NCI-H2029 (cell line): Measurements from ENCODE around the gene ZBTB7C.
A peak's percentile ranks its signal among the peaks of the same experiment; 100 is the strongest.

Source experiments
- DNase-seq: peaks from one replicate; lab custom pipeline; 2025; lab: John Stamatoyannopoulos, UW

ZBTB7C gene

DNA sequence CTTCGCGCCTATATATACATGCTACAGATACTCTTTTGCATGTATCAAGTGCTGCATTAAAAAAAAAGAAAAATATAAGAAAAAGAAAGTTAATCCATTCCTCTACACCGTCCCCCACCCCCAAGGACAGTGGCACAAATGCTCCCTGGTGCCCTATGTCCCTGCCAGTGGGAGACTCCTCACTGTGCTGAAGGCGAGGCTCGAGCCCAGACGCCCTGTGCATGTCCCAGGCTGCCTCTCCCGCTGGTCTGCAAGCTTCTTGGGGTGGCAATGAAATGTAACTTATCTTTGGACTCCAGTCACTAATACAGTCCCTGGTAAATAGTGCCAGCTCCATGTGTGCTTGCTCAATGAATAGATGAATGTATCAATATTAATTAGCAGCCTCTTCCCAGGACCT, 293.2 kb downstream of the ZBTB7C start:
- no peak for DNase-seq

DNA sequence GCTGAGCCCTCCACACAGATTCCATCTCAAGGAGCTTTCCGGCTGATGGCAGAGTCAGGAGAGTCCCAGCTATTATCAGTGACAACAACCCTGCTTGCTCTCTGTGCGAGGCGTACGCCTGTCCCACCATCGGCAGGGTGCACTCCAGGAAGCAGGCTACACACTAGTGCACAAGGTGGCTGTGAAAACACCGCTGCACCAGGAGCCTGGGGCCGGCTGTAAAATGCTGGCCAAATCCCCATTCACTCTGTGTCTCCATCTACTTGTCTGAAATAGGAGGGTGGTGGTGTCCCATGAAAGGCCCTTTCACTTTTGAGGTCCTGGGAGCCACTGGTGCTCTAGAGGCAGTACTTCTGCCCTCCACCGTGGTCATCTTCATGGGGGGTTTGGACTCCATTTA, 295.5 kb downstream of the ZBTB7C start:
- no peak for DNase-seq

DNA sequence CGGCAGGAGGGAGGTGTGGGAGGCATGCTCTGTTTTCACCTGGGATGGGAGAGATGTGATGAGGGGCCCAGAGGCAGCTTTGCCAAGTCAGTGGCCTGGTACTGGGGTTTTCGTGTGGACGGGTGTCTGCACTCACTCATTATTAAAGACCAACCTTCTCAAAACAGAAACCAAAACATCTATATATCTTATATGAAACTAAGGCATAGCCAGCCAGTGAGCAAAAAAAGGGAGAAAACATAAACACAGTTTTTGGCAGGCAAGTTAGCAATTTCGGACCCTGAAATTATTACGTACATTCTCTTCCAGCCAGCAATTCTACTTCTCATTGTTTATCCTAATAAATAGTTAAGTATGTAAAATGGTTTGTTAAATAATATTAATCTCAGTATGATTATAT, 297.6 kb downstream of the ZBTB7C start:
- no peak for DNase-seq

- DNase-seq = no peak
Measured at GRCh38 chr18:48110797-48111196, 298.4 kb downstream of the ZBTB7C start.

DNA sequence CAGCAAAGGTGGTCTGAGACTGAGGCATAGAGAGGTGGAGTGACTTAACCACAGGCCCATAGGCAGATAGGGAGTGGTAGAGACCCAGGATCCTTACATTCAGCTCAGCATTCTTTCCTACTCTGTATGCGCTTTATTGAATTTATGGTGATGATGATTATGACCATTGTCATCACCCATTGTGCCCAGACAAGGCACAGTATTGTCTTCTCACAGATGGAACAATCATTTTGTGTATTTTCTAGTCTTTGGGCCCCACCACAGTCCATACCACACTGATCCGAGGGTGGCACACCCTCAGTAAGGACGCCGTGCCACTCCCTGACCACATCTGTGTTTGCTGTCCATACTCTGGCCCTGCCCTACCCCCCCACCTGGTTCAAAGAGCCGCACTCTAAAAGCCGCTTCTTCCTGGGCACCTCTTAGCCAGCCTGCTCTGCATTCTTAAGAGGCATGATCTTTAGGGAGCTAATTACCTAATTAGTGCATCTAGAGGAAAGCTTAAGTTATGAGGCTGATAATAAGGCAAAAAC, 299.2 kb downstream of the ZBTB7C start:
- no peak for DNase-seq

DNA sequence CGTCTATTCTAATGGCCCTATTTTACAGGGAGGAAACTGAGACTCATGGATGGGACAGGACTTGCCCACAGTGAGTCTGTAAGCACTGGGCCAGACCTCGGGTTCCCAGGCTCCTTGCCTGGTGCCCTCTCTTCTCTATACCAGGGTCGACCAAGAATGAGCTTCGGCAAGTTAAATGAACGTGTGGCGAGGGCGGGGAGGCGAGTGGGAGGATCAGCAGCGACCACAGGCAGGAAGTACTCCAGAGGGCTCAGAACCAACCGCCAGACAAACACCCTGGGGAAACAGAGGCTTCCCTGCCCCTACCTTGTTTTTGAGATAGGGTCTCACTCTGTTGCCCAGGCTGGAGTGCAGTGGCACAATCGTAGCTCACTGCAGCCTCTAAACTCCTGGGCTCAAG, 301.0 kb downstream of the ZBTB7C start:
- DNase-seq = no peak

GRCh38 chr18:48106976-48107781, 302.0 kb downstream of the ZBTB7C start:
- peak; percentile 57 for DNase-seq

DNA sequence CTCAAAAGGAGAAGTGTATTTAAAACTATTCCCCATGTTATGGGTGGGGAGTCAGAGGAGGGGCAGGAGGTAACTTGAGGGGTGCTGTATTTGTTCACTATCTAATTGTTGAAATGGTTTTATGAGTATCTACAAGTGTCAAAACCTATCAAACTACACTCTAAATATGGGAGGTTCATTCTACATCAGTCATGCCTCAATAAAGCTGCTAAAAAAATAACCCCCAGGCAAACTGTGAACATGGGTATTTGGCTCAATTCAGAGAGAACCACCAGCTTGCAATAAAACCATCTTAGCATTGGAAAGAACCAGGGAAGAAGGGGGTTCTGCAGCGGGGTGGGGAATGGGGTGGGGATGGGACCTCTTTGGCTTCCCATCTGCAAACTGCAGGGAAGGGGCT, 302.7 kb downstream of the ZBTB7C start:
- DNase-seq = no peak

- DNase-seq = no peak
Measured at GRCh38 chr18:48105317-48105716, 303.9 kb downstream of the ZBTB7C start.

DNA sequence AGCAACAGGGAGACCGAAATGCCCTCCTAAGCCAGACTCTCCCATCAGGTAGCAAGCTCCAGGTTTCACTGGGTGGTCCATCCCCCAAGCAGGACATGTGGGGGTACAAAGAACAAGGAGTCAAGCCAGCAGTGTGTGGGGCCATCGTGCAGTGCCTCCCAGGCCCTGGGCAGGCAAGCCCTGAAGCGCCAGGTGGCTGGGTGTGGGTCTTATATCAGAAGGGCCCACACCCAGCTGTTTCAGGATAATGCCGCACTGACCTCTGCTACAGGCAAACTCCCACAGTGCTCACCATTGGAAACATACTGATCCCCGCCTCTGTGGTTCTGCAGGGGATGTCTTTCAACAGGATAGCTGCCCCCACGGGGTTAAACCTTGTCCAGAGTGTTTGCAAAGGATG, 304.5 kb downstream of the ZBTB7C start:
- no peak for DNase-seq

DNA sequence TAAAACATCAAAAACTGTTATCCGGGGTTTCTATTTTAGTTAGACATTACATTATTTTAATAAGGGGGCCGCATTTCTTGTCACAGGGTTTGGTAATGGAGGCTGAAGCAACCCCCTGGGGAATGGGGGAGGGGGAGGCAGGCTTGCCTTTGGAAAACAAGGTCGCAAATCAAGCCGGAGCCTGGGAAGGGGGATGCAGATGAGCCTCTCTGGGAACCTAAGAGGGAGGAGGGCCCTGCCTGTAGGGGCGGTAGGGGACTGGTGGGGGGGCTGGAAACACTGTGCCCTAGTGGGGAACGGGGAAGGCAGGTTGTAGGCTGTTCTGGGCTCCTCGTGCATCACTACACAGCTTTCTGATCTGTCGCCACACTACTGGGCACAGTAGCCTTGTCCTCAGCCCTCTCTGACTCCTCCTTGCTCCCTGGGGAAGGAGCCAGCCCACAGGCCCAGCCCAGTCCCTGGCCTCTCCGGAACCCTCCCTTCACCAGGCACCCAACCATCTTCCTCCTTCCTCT, 308.5 kb downstream of the ZBTB7C start:
- DNase-seq = no peak

DNA sequence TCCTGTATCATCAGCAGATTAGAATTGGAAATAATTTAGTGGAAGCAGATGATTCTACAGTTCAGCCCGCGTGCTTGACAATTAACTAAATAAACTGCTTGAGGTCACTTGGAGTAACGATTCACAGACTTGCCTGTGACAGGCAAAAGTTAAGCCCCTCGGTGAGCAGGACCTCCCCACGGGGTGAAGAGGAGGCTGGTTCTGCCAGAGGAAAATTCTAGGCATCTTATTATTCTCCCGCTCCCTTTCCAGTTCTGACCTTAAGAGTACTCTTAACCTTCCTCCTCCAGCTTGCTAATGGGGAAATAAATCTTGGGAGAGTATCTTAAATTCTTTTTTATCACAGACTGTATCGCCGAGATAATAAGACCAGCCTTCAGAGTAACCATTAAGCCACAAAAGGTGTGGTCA, 309.0 kb downstream of the ZBTB7C start:
- no peak for DNase-seq

DNA sequence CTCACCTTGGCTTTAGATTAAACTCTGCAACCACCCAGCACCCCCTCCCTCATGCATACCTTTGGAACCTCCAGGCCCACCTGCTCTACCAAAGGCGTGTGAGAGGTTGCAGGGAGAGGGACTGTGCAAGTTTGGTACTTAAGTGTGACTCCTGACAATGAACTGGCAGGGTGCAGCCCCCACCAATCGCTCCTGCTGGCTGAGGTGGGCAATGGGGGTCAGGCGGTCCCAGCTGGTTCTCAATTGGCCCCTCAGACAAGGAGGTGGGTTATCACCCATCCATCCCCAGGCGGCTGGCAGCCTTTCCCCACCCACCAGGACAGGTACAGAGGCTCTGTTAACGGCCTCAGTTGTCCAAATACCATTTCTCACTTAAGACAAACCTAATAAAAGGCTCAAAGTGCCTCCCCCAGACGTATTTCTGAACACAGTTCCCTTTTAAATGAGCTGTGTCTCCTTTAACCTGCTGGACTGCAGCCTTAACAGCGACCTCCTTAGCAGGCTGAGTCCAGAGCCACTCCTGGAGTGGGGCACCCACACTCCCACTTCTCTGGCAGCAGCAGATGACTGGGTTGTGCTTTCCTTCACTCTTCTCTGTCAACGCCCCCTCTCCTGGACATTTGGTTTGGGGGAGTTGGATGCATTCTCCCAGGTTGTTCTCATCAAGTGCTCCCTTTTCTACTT, 309.6 kb downstream of the ZBTB7C start:
- DNase-seq = no peak

DNA sequence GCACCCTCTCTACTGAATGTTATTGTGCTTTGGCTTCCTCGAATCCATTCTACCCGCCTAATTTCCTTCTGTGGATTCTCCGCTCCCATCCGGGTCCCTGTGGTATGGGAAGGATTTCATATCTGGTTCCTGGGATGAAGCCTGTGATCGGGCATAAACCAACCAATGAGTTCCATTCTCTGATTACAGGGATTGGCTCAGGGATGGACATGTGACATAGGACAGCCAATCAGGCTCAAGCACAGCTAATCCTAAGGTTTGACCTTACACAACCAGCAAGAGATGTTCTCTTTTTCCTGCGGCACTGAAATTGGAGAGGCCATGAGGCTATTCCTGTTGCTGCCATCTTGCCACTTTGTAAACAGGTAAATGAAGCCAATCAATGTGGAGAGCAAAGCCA, 310.6 kb downstream of the ZBTB7C start:
- DNase-seq = no peak

DNA sequence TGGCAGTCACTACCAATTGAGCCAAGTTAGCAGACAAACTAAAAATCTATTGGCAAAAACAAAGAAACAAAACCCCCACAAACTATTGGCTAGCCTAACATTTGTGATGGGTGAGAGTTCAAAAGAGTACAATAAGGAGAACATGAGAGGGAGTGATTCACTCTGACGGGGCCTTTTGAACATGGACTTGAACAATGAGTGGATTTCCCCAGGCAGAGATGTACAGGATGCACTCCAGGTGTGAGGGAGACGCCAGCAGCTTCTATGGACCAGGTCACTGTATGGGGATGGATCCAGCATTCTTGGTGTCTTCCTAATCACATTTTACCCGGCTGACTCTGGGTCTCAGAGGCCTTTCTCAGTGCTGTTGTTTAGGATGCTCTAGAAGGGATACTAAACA, 311.2 kb downstream of the ZBTB7C start:
- DNase-seq = no peak

DNA sequence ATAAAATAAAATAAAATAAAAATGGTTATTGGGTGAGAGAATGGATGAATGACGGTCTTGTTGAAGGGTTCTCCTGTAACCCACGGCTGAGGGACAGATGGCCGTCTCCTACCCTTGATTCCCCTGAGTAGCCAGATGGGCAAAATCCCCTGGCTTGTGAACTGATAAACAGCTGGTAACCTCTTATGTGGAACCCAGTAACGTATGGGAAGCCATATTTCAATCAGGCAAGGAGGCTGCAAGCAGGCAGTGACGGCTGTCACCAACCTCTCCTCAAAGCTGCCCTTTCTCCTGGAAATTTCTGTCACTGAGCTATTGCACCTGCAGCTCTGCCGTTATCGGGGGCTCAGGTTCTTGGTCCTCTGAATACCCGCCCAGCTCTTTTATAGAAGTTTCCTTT, 313.5 kb downstream of the ZBTB7C start:
- no peak for DNase-seq

- no peak for DNase-seq
Measured at GRCh38 chr18:48093104-48093503, 316.1 kb downstream of the ZBTB7C start.

GRCh38 chr18:48091869-48092497, 317.2 kb downstream of the ZBTB7C start:
- DNase-seq = no peak

GRCh38 chr18:48090702-48091101, 318.5 kb downstream of the ZBTB7C start:
- DNase-seq = no peak

- no peak for DNase-seq
Measured at GRCh38 chr18:48090021-48090420, 319.2 kb downstream of the ZBTB7C start.

GRCh38 chr18:48085781-48086487, 323.2 kb downstream of the ZBTB7C start:
- DNase-seq = no peak

DNA sequence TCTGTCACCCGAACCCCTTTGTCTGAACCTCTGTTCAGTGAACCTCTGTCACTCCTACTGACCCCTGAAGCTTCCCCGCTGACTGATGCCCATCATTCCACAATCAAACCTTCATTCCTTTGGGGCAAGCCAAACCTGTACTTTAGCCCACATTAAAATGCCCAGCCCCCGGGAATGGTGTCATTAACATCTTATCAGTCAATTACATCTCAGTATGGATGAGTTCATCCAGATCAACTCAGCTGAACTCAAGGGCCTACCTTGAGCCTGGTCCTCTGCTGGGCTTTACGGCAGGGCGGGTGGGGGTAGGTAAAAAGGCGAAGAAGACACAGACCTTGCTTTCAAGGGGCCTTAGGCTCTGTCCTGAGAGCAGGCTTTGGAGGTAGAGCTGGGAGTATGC, 324.3 kb downstream of the ZBTB7C start:
- DNase-seq = no peak
